K562 (cell line): Measurements from ENCODE around the gene CPNE2. TPM values are rescaled to one million over a fixed set of nuclear protein-coding genes. Genes with fewer than 3 reads are reported as not detected.

ENCODE experiments used
- ARNT ChIP-seq, 2 experiments: fragments of 450-650 bp; IDR thresholded peaks; 2 replicates each; pipeline ENCODE4 v1.6.1; 2016; ENCODE audit warnings: mild to moderate bottlenecking in 1 of 2
- L3MBTL2 ChIP-seq: fragments of 450-650 bp; IDR thresholded peaks from 2 replicates; pipeline ENCODE4 v1.6.1; 2016; ENCODE audit warnings: mild to moderate bottlenecking, moderate library complexity
- PCBP2 ChIP-seq: fragments of 200-400 bp; formaldehyde crosslinking; IDR thresholded peaks from 2 replicates; pipeline ENCODE4 v1.6.1; 2018; ENCODE audit warnings: low read length, low read depth, mild to moderate bottlenecking, moderate library complexity; ENCODE audit not compliant: poor library complexity, severe bottlenecking
- SMAD4 ChIP-seq: fragments of 250-450 bp; sonication (Bioruptor Pico); conservative IDR thresholded peaks from 2 replicates; pipeline ENCODE4 v1.8.0; 2021; ENCODE audit warnings: inconsistent platforms, mild to moderate bottlenecking, moderate library complexity
- SMARCA4 ChIP-seq: fragments of 450-650 bp; IDR thresholded peaks from 2 replicates; pipeline ENCODE4 v1.6.1; 2016
- ZNF184 ChIP-seq: sonication (generic); formaldehyde crosslinking; IDR thresholded peaks from 2 replicates; pipeline ENCODE4 v1.5.0; 2020; ENCODE audit warnings: missing genetic modification reagents
- polyA plus RNA-seq, 8 experiments: library from polyadenylated mRNA; depleted of rRNA in 4 of 8; stranded (reverse) in 5 of 8; unstranded in 3 of 8; fragments of >200 nt; fragmentation: Nextera tagmentation in 2 of 8; fragmentation: Illumina TruSeq in 1 of 8; extraction: Ambion mirVana in 2 of 8; extraction: Trizol in 1 of 8; gene quantifications; 2 replicates each; pipeline versions ENCODE4 v1.2.1 to v1.2.3, GENCODE V29; 2011 to 2014; ENCODE audit warnings: inconsistent platforms in 1 of 8, missing spikeins in 1 of 8
- total RNA-seq, 7 experiments: library from RNA; depleted of rRNA in 6 of 7; stranded (reverse); fragments of >200 nt in 6 of 7; fragmentation: Illumina TruSeq in 2 of 7; extraction: Trizol in 2 of 7; gene quantifications; 2 replicates each; pipeline versions ENCODE4 v1.2.1 to v1.2.3, GENCODE V29; 2011 to 2021; ENCODE audit warnings: low replicate concordance in 1 of 7
- TF ChIP-seq, protein P1 (sequence below): fragments of 450-650 bp; IDR thresholded peaks from 2 replicates; pipeline ENCODE4 v1.6.1; 2016; ENCODE audit warnings: mild to moderate bottlenecking, moderate library complexity
- TF ChIP-seq, protein P2 (sequence below): sonication (generic); formaldehyde crosslinking; IDR thresholded peaks from 2 replicates; pipeline ENCODE4 v1.9.0; 2022; ENCODE audit warnings: mild to moderate bottlenecking, missing genetic modification reagents
- TF ChIP-seq, protein P3 (sequence below): sonication (generic); formaldehyde crosslinking; IDR thresholded peaks from 2 replicates; pipeline ENCODE4 v1.8.1; 2023; ENCODE audit warnings: mild to moderate bottlenecking, missing genetic modification reagents
- TF ChIP-seq, protein P4 (sequence below): sonication (generic); formaldehyde crosslinking; IDR thresholded peaks from 2 replicates; pipeline ENCODE4 v1.9.0; 2022; ENCODE audit warnings: mild to moderate bottlenecking, missing genetic modification reagents

Gene CPNE2
- total and polyA plus RNA-seq, 9 of the 15 experiments (the other 6 are each of a cell fraction or from before 2014, with no cell fraction given), result 3.0 to 13.9 (median 8.6) TPM

DNA sequence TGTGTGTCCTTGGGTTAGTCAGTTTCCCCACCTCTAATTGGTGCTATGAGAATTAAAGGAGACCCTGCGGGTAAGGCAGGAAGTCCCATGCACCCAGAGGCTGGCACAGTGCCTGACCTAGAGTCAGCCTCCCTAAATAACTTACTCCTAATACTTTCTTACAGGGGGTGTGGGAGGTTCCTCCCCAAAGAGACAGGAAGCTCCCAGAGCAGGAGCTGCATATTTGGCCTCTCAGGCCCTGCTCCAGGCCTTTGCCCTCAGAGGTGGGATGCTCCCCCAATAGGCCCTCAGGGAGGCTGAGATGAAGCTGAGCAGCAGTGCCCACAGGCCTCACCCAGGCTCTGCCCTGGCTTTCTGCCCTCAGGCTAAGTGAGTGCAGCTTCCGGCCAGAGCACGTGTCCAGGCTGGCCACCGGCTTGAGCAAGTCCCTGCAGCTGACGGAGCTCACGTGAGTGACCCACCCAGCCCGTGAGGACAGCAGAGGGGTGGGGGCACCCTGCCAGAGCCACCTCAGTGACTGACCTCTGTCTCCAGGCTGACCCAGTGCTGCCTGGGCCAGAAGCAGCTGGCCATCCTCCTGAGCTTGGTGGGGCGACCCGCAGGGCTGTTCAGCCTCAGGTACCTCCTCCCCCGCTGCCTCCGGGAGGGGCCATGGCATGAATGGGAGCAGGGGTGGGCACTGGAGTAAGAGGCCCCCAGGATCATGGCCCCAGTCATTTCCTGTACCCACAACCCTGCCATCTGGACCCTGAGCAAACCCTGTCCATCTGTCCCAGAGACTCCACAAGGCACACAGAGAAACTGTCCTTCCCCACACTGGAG, 31.1 kb upstream of the CPNE2 start (continued):
- TF ChIP-seq, protein P1, sequence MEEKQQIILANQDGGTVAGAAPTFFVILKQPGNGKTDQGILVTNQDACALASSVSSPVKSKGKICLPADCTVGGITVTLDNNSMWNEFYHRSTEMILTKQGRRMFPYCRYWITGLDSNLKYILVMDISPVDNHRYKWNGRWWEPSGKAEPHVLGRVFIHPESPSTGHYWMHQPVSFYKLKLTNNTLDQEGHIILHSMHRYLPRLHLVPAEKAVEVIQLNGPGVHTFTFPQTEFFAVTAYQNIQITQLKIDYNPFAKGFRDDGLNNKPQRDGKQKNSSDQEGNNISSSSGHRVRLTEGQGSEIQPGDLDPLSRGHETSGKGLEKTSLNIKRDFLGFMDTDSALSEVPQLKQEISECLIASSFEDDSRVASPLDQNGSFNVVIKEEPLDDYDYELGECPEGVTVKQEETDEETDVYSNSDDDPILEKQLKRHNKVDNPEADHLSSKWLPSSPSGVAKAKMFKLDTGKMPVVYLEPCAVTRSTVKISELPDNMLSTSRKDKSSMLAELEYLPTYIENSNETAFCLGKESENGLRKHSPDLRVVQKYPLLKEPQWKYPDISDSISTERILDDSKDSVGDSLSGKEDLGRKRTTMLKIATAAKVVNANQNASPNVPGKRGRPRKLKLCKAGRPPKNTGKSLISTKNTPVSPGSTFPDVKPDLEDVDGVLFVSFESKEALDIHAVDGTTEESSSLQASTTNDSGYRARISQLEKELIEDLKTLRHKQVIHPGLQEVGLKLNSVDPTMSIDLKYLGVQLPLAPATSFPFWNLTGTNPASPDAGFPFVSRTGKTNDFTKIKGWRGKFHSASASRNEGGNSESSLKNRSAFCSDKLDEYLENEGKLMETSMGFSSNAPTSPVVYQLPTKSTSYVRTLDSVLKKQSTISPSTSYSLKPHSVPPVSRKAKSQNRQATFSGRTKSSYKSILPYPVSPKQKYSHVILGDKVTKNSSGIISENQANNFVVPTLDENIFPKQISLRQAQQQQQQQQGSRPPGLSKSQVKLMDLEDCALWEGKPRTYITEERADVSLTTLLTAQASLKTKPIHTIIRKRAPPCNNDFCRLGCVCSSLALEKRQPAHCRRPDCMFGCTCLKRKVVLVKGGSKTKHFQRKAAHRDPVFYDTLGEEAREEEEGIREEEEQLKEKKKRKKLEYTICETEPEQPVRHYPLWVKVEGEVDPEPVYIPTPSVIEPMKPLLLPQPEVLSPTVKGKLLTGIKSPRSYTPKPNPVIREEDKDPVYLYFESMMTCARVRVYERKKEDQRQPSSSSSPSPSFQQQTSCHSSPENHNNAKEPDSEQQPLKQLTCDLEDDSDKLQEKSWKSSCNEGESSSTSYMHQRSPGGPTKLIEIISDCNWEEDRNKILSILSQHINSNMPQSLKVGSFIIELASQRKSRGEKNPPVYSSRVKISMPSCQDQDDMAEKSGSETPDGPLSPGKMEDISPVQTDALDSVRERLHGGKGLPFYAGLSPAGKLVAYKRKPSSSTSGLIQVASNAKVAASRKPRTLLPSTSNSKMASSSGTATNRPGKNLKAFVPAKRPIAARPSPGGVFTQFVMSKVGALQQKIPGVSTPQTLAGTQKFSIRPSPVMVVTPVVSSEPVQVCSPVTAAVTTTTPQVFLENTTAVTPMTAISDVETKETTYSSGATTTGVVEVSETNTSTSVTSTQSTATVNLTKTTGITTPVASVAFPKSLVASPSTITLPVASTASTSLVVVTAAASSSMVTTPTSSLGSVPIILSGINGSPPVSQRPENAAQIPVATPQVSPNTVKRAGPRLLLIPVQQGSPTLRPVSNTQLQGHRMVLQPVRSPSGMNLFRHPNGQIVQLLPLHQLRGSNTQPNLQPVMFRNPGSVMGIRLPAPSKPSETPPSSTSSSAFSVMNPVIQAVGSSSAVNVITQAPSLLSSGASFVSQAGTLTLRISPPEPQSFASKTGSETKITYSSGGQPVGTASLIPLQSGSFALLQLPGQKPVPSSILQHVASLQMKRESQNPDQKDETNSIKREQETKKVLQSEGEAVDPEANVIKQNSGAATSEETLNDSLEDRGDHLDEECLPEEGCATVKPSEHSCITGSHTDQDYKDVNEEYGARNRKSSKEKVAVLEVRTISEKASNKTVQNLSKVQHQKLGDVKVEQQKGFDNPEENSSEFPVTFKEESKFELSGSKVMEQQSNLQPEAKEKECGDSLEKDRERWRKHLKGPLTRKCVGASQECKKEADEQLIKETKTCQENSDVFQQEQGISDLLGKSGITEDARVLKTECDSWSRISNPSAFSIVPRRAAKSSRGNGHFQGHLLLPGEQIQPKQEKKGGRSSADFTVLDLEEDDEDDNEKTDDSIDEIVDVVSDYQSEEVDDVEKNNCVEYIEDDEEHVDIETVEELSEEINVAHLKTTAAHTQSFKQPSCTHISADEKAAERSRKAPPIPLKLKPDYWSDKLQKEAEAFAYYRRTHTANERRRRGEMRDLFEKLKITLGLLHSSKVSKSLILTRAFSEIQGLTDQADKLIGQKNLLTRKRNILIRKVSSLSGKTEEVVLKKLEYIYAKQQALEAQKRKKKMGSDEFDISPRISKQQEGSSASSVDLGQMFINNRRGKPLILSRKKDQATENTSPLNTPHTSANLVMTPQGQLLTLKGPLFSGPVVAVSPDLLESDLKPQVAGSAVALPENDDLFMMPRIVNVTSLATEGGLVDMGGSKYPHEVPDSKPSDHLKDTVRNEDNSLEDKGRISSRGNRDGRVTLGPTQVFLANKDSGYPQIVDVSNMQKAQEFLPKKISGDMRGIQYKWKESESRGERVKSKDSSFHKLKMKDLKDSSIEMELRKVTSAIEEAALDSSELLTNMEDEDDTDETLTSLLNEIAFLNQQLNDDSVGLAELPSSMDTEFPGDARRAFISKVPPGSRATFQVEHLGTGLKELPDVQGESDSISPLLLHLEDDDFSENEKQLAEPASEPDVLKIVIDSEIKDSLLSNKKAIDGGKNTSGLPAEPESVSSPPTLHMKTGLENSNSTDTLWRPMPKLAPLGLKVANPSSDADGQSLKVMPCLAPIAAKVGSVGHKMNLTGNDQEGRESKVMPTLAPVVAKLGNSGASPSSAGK, result peak; percentile 45; the same call in 1 of the 2 replicates
- TF ChIP-seq ZNF184 (no peak), PCBP2 (no peak), L3MBTL2 (0 out of 2 replicates have a peak, but pooled peaks have one; percentile 16), SMAD4 (CRISPR knock-in tag) (peak; percentile 65), SMARCA4 (no peak), ARNT (IDR thresholded peaks at IDR 0.05) (no peak)
- TF ChIP-seq, protein P2, sequence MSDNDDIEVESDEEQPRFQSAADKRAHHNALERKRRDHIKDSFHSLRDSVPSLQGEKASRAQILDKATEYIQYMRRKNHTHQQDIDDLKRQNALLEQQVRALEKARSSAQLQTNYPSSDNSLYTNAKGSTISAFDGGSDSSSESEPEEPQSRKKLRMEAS, result peak; percentile 16; the same call in 1 of the 2 replicates
- TF ChIP-seq, protein P3, sequence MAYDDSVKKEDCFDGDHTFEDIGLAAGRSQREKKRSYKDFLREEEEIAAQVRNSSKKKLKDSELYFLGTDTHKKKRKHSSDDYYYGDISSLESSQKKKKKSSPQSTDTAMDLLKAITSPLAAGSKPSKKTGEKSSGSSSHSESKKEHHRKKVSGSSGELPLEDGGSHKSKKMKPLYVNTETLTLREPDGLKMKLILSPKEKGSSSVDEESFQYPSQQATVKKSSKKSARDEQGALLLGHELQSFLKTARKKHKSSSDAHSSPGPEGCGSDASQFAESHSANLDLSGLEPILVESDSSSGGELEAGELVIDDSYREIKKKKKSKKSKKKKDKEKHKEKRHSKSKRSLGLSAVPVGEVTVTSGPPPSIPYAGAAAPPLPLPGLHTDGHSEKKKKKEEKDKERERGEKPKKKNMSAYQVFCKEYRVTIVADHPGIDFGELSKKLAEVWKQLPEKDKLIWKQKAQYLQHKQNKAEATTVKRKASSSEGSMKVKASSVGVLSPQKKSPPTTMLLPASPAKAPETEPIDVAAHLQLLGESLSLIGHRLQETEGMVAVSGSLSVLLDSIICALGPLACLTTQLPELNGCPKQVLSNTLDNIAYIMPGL (CRISPR knock-in tag), result no peak
- TF ChIP-seq, protein P4, sequence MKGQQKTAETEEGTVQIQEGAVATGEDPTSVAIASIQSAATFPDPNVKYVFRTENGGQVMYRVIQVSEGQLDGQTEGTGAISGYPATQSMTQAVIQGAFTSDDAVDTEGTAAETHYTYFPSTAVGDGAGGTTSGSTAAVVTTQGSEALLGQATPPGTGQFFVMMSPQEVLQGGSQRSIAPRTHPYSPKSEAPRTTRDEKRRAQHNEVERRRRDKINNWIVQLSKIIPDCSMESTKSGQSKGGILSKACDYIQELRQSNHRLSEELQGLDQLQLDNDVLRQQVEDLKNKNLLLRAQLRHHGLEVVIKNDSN (CRISPR knock-in tag), result peak; percentile 39
